HEK293 (cell line): ENCODE data around the gene ZFY.
"Not testable (repeated sequence)": the region's sequence is repeated elsewhere in the genome, so short reads cannot be mapped to it uniquely, and the experiment has no call there.

Experiments
- CTCF ChIA-PET: fragments of 350-600 bp; formaldehyde crosslinking; extraction: SDS; loops from one replicate; lab custom pipeline; 2021; ENCODE audit warnings: antibody characterized with exemption; lab: Yijun Ruan, JAX
- POLR2A ChIA-PET: fragments of 300-600 bp; formaldehyde crosslinking; extraction: SDS; loops from one replicate; lab custom pipeline; 2020; ENCODE audit warnings: antibody characterized with exemption, inconsistent platforms; lab: Yijun Ruan, JAX
- H3K27ac ChIP-seq: fragments of 200-500 bp; sonication (Bioruptor generic); 2 replicates; pipeline ENCODE4 v1.5.1; 2014; ENCODE audit warnings: low read depth, low read length, control low read depth, inconsistent platforms; ENCODE audit errors: extremely low read depth
- H3K36me3 ChIP-seq, 2 experiments: fragments of 200-500 bp in 1 of 2; sonication (Bioruptor generic) in 1 of 2; 1 replicate in 1 of 2; 2 replicates in 1 of 2; pipeline ENCODE4 v1.5.1; 2014 to 2017; ENCODE audit warnings: inconsistent platforms in 2 of 2, low read length in 2 of 2; ENCODE audit not compliant: control insufficient read depth in 2 of 2, insufficient read depth in 1 of 2
- H3K4me1 ChIP-seq: fragments of 200-500 bp; sonication (Bioruptor generic); 2 replicates; pipeline ENCODE4 v1.5.1; 2014; ENCODE audit warnings: mild to moderate bottlenecking, low read length, inconsistent platforms; ENCODE audit not compliant: control insufficient read depth, insufficient read depth
- H3K4me3 ChIP-seq: 2 replicates; pipeline ENCODE4 v1.5.1; 2011; ENCODE audit warnings: low read depth, mild to moderate bottlenecking, control low read depth, low read length, moderate library complexity
- H3K9me3 ChIP-seq: fragments of 200-500 bp; sonication (Bioruptor generic); 2 replicates; pipeline ENCODE4 v1.5.1; 2014; ENCODE audit warnings: low read depth, low read length, inconsistent platforms; ENCODE audit not compliant: control insufficient read depth, insufficient read depth
- INSM2 ChIP-seq: fragments of 450-650 bp; formaldehyde crosslinking; IDR thresholded peaks from 2 replicates; pipeline ENCODE4 v1.5.1; 2016; ENCODE audit warnings: missing biosample characterization, missing genetic modification characterization
- PRDM6 ChIP-seq: fragments of 450-650 bp; formaldehyde crosslinking; IDR thresholded peaks from 2 replicates; pipeline ENCODE4 v1.5.1; 2017; ENCODE audit warnings: missing biosample characterization, missing genetic modification characterization
- ZBTB21 ChIP-seq: fragments of 450-650 bp; formaldehyde crosslinking; IDR thresholded peaks from 2 replicates; pipeline ENCODE4 v1.5.1; 2017; ENCODE audit warnings: missing biosample characterization, missing genetic modification characterization
- ZBTB49 ChIP-seq: fragments of 450-650 bp; formaldehyde crosslinking; IDR thresholded peaks from 2 replicates; pipeline ENCODE4 v1.5.1; 2016; ENCODE audit warnings: missing biosample characterization, missing genetic modification characterization, low read depth
- ZNF184 ChIP-seq: fragments of 450-650 bp; IDR thresholded peaks from 2 replicates; pipeline ENCODE4 v1.5.1; 2018; ENCODE audit warnings: missing biosample characterization, mild to moderate bottlenecking, missing genetic modification characterization
- ZNF280C ChIP-seq: fragments of 450-650 bp; formaldehyde crosslinking; IDR thresholded peaks from 2 replicates; pipeline ENCODE4 v1.5.1; 2016; ENCODE audit warnings: missing biosample characterization, missing genetic modification characterization
- ZNF416 ChIP-seq: fragments of 450-650 bp; formaldehyde crosslinking; IDR thresholded peaks from 2 replicates; pipeline ENCODE4 v1.5.1; 2016; ENCODE audit warnings: missing biosample characterization, missing genetic modification characterization
- ZNF449 ChIP-seq: fragments of 450-650 bp; formaldehyde crosslinking; IDR thresholded peaks from 2 replicates; pipeline ENCODE4 v1.5.1; 2017; ENCODE audit warnings: missing biosample characterization, mild to moderate bottlenecking, missing genetic modification characterization, moderate library complexity
- ZNF488 ChIP-seq: fragments of 450-650 bp; formaldehyde crosslinking; IDR thresholded peaks from 2 replicates; pipeline ENCODE4 v1.5.1; 2016; ENCODE audit warnings: missing biosample characterization, missing genetic modification characterization
- ZNF513 ChIP-seq: fragments of 450-650 bp; IDR thresholded peaks from 2 replicates; pipeline ENCODE4 v1.5.1; 2018; ENCODE audit warnings: missing biosample characterization, missing genetic modification characterization
- ZNF645 ChIP-seq: fragments of 450-650 bp; formaldehyde crosslinking; IDR thresholded peaks from 2 replicates; pipeline ENCODE4; 2016; ENCODE audit warnings: missing biosample characterization, missing genetic modification characterization
- ZNF707 ChIP-seq: fragments of 450-650 bp; formaldehyde crosslinking; IDR thresholded peaks from 2 replicates; pipeline ENCODE4 v1.5.1; 2016; ENCODE audit warnings: missing biosample characterization, missing genetic modification characterization
- ZNF747 ChIP-seq: fragments of 450-650 bp; formaldehyde crosslinking; IDR thresholded peaks from 2 replicates; pipeline ENCODE4 v1.5.1; 2016; ENCODE audit warnings: missing biosample characterization, missing genetic modification characterization
- ZNF76 ChIP-seq: fragments of 450-650 bp; formaldehyde crosslinking; IDR thresholded peaks from 2 replicates; pipeline ENCODE4; 2016; ENCODE audit warnings: low read depth, missing biosample characterization, missing genetic modification characterization, borderline replicate concordance

The ZFY gene

GRCh38 chrY:3003846-3004245 is 68.7 kb downstream of the ZFY start:
- Histone ChIP-seq H3K27ac (no peak overlapping the region), H3K4me1 (no peaks in the 10 kb centered on the region), H3K36me3 (no peaks in the 10 kb centered on the region), H3K9me3 (no peaks in the 10 kb centered on the region), H3K4me3 (no peak overlapping the region)
- POLR2A ChIA-PET, result no interaction called here
- CTCF ChIA-PET, result no interaction called here
- TF ChIP-seq ZNF488 (tag by site-specific recombination) (no peak), INSM2 (tag by site-specific recombination) (no peak), ZBTB49 (tag by site-specific recombination) (no peak), PRDM6 (tag by site-specific recombination) (no peak), ZNF513 (tag by site-specific recombination) (no peak), ZNF449 (no peak)

- CTCF ChIA-PET, H3K27ac ChIP-seq, POLR2A ChIA-PET, H3K36me3 ChIP-seq, H3K4me3 ChIP-seq, H3K4me1 ChIP-seq, H3K9me3 ChIP-seq: not testable (repeated sequence)
Observed at GRCh38 chrY:3006031-3006430, 70.8 kb downstream of the ZFY start.

GRCh38 chrY:3007967-3008366 is 72.8 kb downstream of the ZFY start:
- Histone ChIP-seq H3K9me3 (no peaks in the 10 kb centered on the region), H3K4me3 (no peak overlapping the region), H3K36me3 (no peaks in the 10 kb centered on the region), H3K27ac (no peak overlapping the region), H3K4me1 (no peaks in the 10 kb centered on the region)
- POLR2A ChIA-PET, result no interaction called here
- CTCF ChIA-PET, result no interaction called here
- no peak for TF ChIP-seq PRDM6 (tag by site-specific recombination)
- TF ChIP-seq ZNF184, result no peak
- TF ChIP-seq ZNF747, result no peak
- TF ChIP-seq ZBTB21 (tag by site-specific recombination), result no peak
- no peak for TF ChIP-seq ZNF280C
- no peak for TF ChIP-seq ZNF76 (tag by site-specific recombination)
- TF ChIP-seq ZNF707 (tag by site-specific recombination), result no peak
- no peak for TF ChIP-seq ZNF645 (tag by site-specific recombination)
- no peak for TF ChIP-seq ZNF416 (tag by site-specific recombination)
